Omental fat pad (tissue), 4 donors: Measurements from ENCODE around the gene HNRNPR. TPM values are rescaled to one million over a fixed set of nuclear protein-coding genes. Genes with fewer than 3 reads are reported as not detected.
A peak's percentile ranks its signal among the peaks of the same experiment; 100 is the strongest.

Source experiments
- ATAC-seq: fragments of 150-250 bp; one replicate; pipeline ENCODE4 v1.9.1; 2016; ENCODE audit warnings: mild to moderate bottlenecking, moderate library complexity; ENCODE audit not compliant: low FRiP score
- DNase-seq: peaks from one replicate; pipeline ENCODE4 v3.0.0-alpha.2; 2019; ENCODE audit warnings: low spot score
- CTCF ChIP-seq, 3 donors: fragments of 450-650 bp; IDR thresholded peaks; one replicate each; pipeline ENCODE4 v1.5.1; 2016 to 2017; ENCODE audit warnings: antibody characterized with exemption in 3 of 3, mild to moderate bottlenecking in 3 of 3, moderate library complexity in 2 of 3
- total RNA-seq, 4 donors: library from RNA; depleted of rRNA; stranded (reverse); fragments of >200 nt; gene quantifications; one replicate each; pipeline ENCODE4 v1.1.0, GENCODE V29; 2016

Gene HNRNPR
- total RNA-seq, 4 donors from 2014 or later: 70.7 to 101 (median 78.8) TPM

- TF ChIP-seq CTCF (IDR thresholded peaks at IDR 0.05): no peak
- DNase-seq (peak; percentile 94), ATAC-seq (peak; percentile 94)
These were observed 23.9 kb upstream of the HNRNPR start for GRCh38 chr1:23367791-23368561.

GRCh38 chr1:23367451-23367790 lies 23.3 kb upstream of the HNRNPR start:
- ATAC-seq: no peak
- no peak for TF ChIP-seq CTCF (IDR thresholded peaks at IDR 0.05)

GRCh38 chr1:23366598-23366997 lies 22.5 kb upstream of the HNRNPR start:
- ATAC-seq: no peak
- DNase-seq: no peak
- no peak for TF ChIP-seq CTCF (IDR thresholded peaks at IDR 0.05)

More at GRCh38 chr1:23367451-23367790, 23.3 kb upstream of the HNRNPR start:
- no peak for DNase-seq

- TF ChIP-seq CTCF (IDR thresholded peaks at IDR 0.05): no peak
- DNase-seq: no peak
- ATAC-seq: no peak
These were observed 22.1 kb upstream of the HNRNPR start for GRCh38 chr1:23366146-23366545.

GRCh38 chr1:23362218-23362713 lies 18.2 kb upstream of the HNRNPR start:
- ATAC-seq: no peak
- DNase-seq: no peak
- no peak for TF ChIP-seq CTCF (IDR thresholded peaks at IDR 0.05)

GRCh38 chr1:23358310-23358875 lies 14.3 kb upstream of the HNRNPR start:
- TF ChIP-seq CTCF (IDR thresholded peaks at IDR 0.05): no peak
- ATAC-seq: no peak
- no peak for DNase-seq
